ENCODE results near the gene RPS6KA4. TPM values are rescaled to one million over a fixed set of nuclear protein-coding genes. Genes with fewer than 3 reads are reported as not detected.
"Not testable (repeated sequence)": the region's sequence is repeated elsewhere in the genome, so short reads cannot be mapped to it uniquely, and the experiment has no call there.

RPS6KA4 gene
- total RNA-seq, 1 donor from 2014 or later, result 42.4 TPM

- ATAC-seq (peak; percentile 44), DNase-seq (no peak)
Measured at GRCh38 chr11:64410404-64410734, 51.4 kb downstream of the RPS6KA4 start.

GRCh38 chr11:64413417-64413816 lies 54.5 kb downstream of the RPS6KA4 start:
- TF ChIP-seq, protein P1, sequence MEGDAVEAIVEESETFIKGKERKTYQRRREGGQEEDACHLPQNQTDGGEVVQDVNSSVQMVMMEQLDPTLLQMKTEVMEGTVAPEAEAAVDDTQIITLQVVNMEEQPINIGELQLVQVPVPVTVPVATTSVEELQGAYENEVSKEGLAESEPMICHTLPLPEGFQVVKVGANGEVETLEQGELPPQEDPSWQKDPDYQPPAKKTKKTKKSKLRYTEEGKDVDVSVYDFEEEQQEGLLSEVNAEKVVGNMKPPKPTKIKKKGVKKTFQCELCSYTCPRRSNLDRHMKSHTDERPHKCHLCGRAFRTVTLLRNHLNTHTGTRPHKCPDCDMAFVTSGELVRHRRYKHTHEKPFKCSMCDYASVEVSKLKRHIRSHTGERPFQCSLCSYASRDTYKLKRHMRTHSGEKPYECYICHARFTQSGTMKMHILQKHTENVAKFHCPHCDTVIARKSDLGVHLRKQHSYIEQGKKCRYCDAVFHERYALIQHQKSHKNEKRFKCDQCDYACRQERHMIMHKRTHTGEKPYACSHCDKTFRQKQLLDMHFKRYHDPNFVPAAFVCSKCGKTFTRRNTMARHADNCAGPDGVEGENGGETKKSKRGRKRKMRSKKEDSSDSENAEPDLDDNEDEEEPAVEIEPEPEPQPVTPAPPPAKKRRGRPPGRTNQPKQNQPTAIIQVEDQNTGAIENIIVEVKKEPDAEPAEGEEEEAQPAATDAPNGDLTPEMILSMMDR (IDR thresholded peaks at IDR 0.05), result no peak
- H3K36me3 ChIP-seq, result no peaks in the 10 kb centered on the region
- ATAC-seq (no peak), DNase-seq (no peak)
- no peak overlapping the region for H3K4me3 ChIP-seq
- no peaks in the 10 kb centered on the region for H3K9me3 ChIP-seq
- intact Hi-C loops (cut with DNase I), result no loop called here
- H3K27ac ChIP-seq, result no peak overlapping the region
- H3K27me3 ChIP-seq, result no peaks in the 10 kb centered on the region
- peaks cover 5% of the 10 kb centered on the region for H3K4me1 ChIP-seq

More at GRCh38 chr11:64410404-64410734, 51.4 kb downstream of the RPS6KA4 start:
- no peaks in the 10 kb centered on the region for H3K9me3 ChIP-seq
- intact Hi-C loops (cut with DNase I), result no loop called here
- TF ChIP-seq, protein P1 (IDR thresholded peaks at IDR 0.05), result no peak
- H3K4me3 ChIP-seq, result no peak overlapping the region
- peaks cover 5% of the 10 kb centered on the region for H3K4me1 ChIP-seq
- no peak overlapping the region for H3K27ac ChIP-seq
- H3K36me3 ChIP-seq, result no peaks in the 10 kb centered on the region
- no peaks in the 10 kb centered on the region for H3K27me3 ChIP-seq

DNA sequence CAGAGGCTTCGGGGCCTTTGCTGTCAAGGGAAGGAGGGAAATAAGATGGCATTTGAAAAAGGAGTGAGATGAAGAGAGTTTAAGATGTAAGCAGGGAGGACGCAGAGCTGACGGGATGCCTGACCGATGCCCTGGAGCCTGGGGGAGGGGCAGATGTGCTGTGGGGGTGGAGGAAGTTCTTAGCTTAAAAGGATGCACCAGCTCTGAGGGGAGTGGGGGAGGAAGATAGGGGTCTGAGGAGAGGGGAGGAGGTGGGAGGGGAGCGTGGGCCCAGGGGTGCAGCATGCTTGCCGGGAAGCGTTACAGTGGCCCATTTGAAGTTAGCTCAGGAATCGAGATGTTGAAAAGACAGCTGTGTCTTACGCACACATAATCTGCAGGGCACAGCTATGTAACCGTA lies 56.3 kb downstream of the RPS6KA4 start:
- no peak overlapping the region for H3K4me3 ChIP-seq
- intact Hi-C loops (cut with DNase I), result no loop called here
- H3K9me3 ChIP-seq, result no peaks in the 10 kb centered on the region
- DNase-seq, result no peak
- no peaks in the 10 kb centered on the region for H3K27me3 ChIP-seq
- no peak overlapping the region for H3K27ac ChIP-seq
- TF ChIP-seq, protein P1 (IDR thresholded peaks at IDR 0.05), result no peak
- peaks cover under 1% of the 10 kb centered on the region for H3K4me1 ChIP-seq
- no peak for ATAC-seq
- H3K36me3 ChIP-seq, result no peaks in the 10 kb centered on the region

- no peak for ATAC-seq
- intact Hi-C loops (cut with DNase I), result no loop called here
- DNase-seq, result no peak
- Histone ChIP-seq H3K36me3 (no peaks in the 10 kb centered on the region), H3K4me1 (no peaks in the 10 kb centered on the region), H3K27me3 (no peaks in the 10 kb centered on the region), H3K9me3 (no peaks in the 10 kb centered on the region), H3K4me3 (no peak overlapping the region), H3K27ac (no peak overlapping the region)
- TF ChIP-seq, protein P1 (IDR thresholded peaks at IDR 0.05), result no peak
Measured at GRCh38 chr11:64415996-64416728, 57.2 kb downstream of the RPS6KA4 start.

- ATAC-seq; H3K4me3 ChIP-seq; intact Hi-C loops (cut with DNase I); H3K4me1 ChIP-seq; H3K9me3 ChIP-seq; H3K27ac ChIP-seq; DNase-seq; H3K36me3 ChIP-seq; H3K27me3 ChIP-seq: not testable (repeated sequence)
Measured at GRCh38 chr11:64418233-64418632, 59.3 kb downstream of the RPS6KA4 start.

GRCh38 chr11:64419257-64419790 lies 60.4 kb downstream of the RPS6KA4 start:
- H3K27me3 ChIP-seq, result no peaks in the 10 kb centered on the region
- ATAC-seq, result no peak
- H3K27ac ChIP-seq, result no peak overlapping the region

More at GRCh38 chr11:64419257-64419790, 60.4 kb downstream of the RPS6KA4 start:
- H3K36me3 ChIP-seq, result no peaks in the 10 kb centered on the region
- no peak for DNase-seq
- TF ChIP-seq, protein P1 (IDR thresholded peaks at IDR 0.05), result no peak
- H3K4me1 ChIP-seq, result no peaks in the 10 kb centered on the region
- no peak overlapping the region for H3K4me3 ChIP-seq
- intact Hi-C loops (cut with DNase I), result no loop called here
- no peaks in the 10 kb centered on the region for H3K9me3 ChIP-seq
